Caco-2 (cell line): ENCODE results near the gene SPECC1L. TPM values are rescaled to one million over a fixed set of nuclear protein-coding genes. Genes with fewer than 3 reads are reported as not detected.

Source experiments
- BruUV-seq: library from RNA; stranded (reverse); fragments of 400-500 nt; replicated peaks from 2 replicates; lab custom pipeline; 2021; lab: Mats Ljungman, UMichigan
- CTCF ChIA-PET: fragments of 300-600 bp; sonication (Branson Sonifier 250); formaldehyde crosslinking; loops from one replicate; lab custom pipeline; 2022; ENCODE audit warnings: antibody characterized with exemption; lab: Charles Lee
- POLR2A ChIA-PET: fragments of 300-600 bp; sonication (Branson Sonifier 250); formaldehyde crosslinking; loops from one replicate; lab custom pipeline; 2022; ENCODE audit warnings: antibody characterized with exemption; lab: Charles Lee
- DNase-seq, 2 experiments: peaks; one replicate each; pipeline versions ENCODE4 v3.0.0 to v3.0.0-alpha.2; 2020 to 2022
- H3K27me3 ChIP-seq: replicated peaks from 2 replicates; pipeline ENCODE4 v1.6.0; 2011; ENCODE audit warnings: low read length; ENCODE audit not compliant: control insufficient read depth, insufficient read depth
- H3K36me3 ChIP-seq: 2 replicates; pipeline ENCODE4 v1.5.1; 2011; ENCODE audit warnings: low read length; ENCODE audit not compliant: control insufficient read depth, insufficient read depth
- H3K4me1 ChIP-seq: fragments of 250-450 bp; sonication (Bioruptor Pico); 2 replicates; pipeline ENCODE4 v1.5.1; 2020; ENCODE audit warnings: mild to moderate bottlenecking
- H3K4me3 ChIP-seq: 2 replicates; pipeline ENCODE4 v1.5.1; 2011; ENCODE audit warnings: low read depth, mild to moderate bottlenecking, control low read depth, low read length
- H3K9me3 ChIP-seq: fragments of 250-450 bp; sonication (Bioruptor Pico); 2 replicates; pipeline ENCODE4 v1.5.1; 2020; ENCODE audit warnings: mild to moderate bottlenecking, moderate library complexity
- H3K27ac Mint-ChIP-seq: one replicate; pipeline ENCODE4 v1.8.0; 2022; ENCODE audit warnings: mixed read lengths; ENCODE audit not compliant: unreplicated experiment
- H3K27me3 Mint-ChIP-seq: one replicate; pipeline ENCODE4 v1.8.0; 2022; ENCODE audit warnings: mixed read lengths; ENCODE audit not compliant: insufficient read depth, unreplicated experiment
- H3K36me3 Mint-ChIP-seq: one replicate; pipeline ENCODE4 v1.8.0; 2022; ENCODE audit warnings: mild to moderate bottlenecking, mixed read lengths; ENCODE audit not compliant: insufficient read depth, unreplicated experiment
- H3K4me1 Mint-ChIP-seq: one replicate; pipeline ENCODE4 v1.8.0; 2022; ENCODE audit warnings: low read depth, mixed read lengths; ENCODE audit not compliant: unreplicated experiment
- H3K4me3 Mint-ChIP-seq: one replicate; pipeline ENCODE4 v1.8.0; 2022; ENCODE audit warnings: mild to moderate bottlenecking, moderate library complexity, mixed read lengths; ENCODE audit not compliant: unreplicated experiment
- H3K9me3 Mint-ChIP-seq: one replicate; pipeline ENCODE4 v1.8.0; 2022; ENCODE audit warnings: mixed read lengths; ENCODE audit not compliant: unreplicated experiment
- CTCF ChIP-seq, 2 experiments: fragments of 200-600 bp in 1 of 2; IDR thresholded peaks; 1 replicate in 1 of 2; 2 replicates in 1 of 2; pipeline versions ENCODE4 v1.5.1 to v1.8.0; 2011 to 2022; ENCODE audit warnings: antibody characterized with exemption in 1 of 2, control low read depth in 1 of 2, inconsistent platforms in 1 of 2, low read depth in 1 of 2, low read length in 1 of 2, mild to moderate bottlenecking in 1 of 2, moderate library complexity in 1 of 2; ENCODE audit not compliant: insufficient read depth in 1 of 2, severe bottlenecking in 1 of 2, unreplicated experiment in 1 of 2
- intact Hi-C: fragments of 100-400 bp; cut with micrococcal nuclease; formaldehyde crosslinking; loops from one replicate; pipeline ENCODE4 v1.10.0; 2022; ENCODE audit not compliant: unreplicated experiment
- total RNA-seq: library from RNA; stranded (reverse); gene quantifications from 2 replicates; pipeline ENCODE4 v1.2.3, GENCODE V29; 2022

SPECC1L gene
- total RNA-seq, 1 experiment from 2014 or later, result 72.8 TPM

- Mint-ChIP-seq H3K27me3 (no peaks in the 10 kb centered on the region), H3K4me1 (peaks cover 6% of the 10 kb centered on the region), H3K36me3 (peaks cover 47% of the 10 kb centered on the region), H3K4me3 (no peak overlapping the region), H3K9me3 (no peaks in the 10 kb centered on the region), H3K27ac (no peak overlapping the region)
- intact Hi-C loops, result no loop called here
- H3K36me3 ChIP-seq, result peaks cover 1% of the 10 kb centered on the region; the same call in 1 of the 2 replicates
- CTCF ChIA-PET, result interaction anchor here (0.6 to 0.8 kb wide), 2 partner anchors 94 to 105 kb away, joined by 3 to 4 read pairs; no protein-coding TSS in a partner anchor
- TSS peak; percentile 20 for BruUV-seq
- no peak for DNase-seq
- TF ChIP-seq CTCF (IDR thresholded peaks at IDR 0.05; ENCODE audit: insufficient read depth in 1 of 2, low read depth in 1 of 2, low read length in 1 of 2, severe bottlenecking in 1 of 2, unreplicated experiment in 1 of 2), result no peak
- H3K27me3 ChIP-seq, result no peaks in the 10 kb centered on the region
- POLR2A ChIA-PET, result no interaction called here
- H3K9me3 ChIP-seq, result no peaks in the 10 kb centered on the region
- H3K4me1 ChIP-seq, result peaks cover 13% of the 10 kb centered on the region
- no peak overlapping the region for H3K4me3 ChIP-seq
These were observed 146.0 kb downstream of the SPECC1L start for GRCh38 chr22:24416611-24417010.

GRCh38 chr22:24417200-24417599 lies 146.6 kb downstream of the SPECC1L start:
- H3K27me3 Mint-ChIP-seq, result no peaks in the 10 kb centered on the region
- BruUV-seq, result no TSS peak
- H3K4me3 Mint-ChIP-seq, result no peak overlapping the region
- H3K27ac Mint-ChIP-seq, result no peak overlapping the region
- DNase-seq, result no peak
- H3K4me3 ChIP-seq, result no peak overlapping the region
- H3K27me3 ChIP-seq, result no peaks in the 10 kb centered on the region
- ChIA-PET POLR2A (no interaction called here), CTCF (interaction anchor here (0.6 kb wide), 1 partner anchor 104 kb away, joined by 4 read pairs; no protein-coding TSS in a partner anchor)
- peaks cover 8% of the 10 kb centered on the region for H3K4me1 Mint-ChIP-seq
- intact Hi-C loops, result no loop called here
- H3K36me3 ChIP-seq, result peaks cover 1% of the 10 kb centered on the region; the same call in 1 of the 2 replicates
- peaks cover 50% of the 10 kb centered on the region for H3K36me3 Mint-ChIP-seq
- TF ChIP-seq CTCF (IDR thresholded peaks at IDR 0.05; ENCODE audit: insufficient read depth in 1 of 2, low read depth in 1 of 2, low read length in 1 of 2, severe bottlenecking in 1 of 2, unreplicated experiment in 1 of 2), result no peak
- H3K4me1 ChIP-seq, result peaks cover 13% of the 10 kb centered on the region
- H3K9me3 Mint-ChIP-seq, result no peaks in the 10 kb centered on the region
- no peaks in the 10 kb centered on the region for H3K9me3 ChIP-seq

GRCh38 chr22:24417901-24418641 lies 147.4 kb downstream of the SPECC1L start:
- Mint-ChIP-seq H3K27ac (no peak overlapping the region), H3K36me3 (peaks cover 49% of the 10 kb centered on the region), H3K4me3 (no peak overlapping the region), H3K9me3 (no peaks in the 10 kb centered on the region), H3K4me1 (peaks cover 13% of the 10 kb centered on the region), H3K27me3 (no peaks in the 10 kb centered on the region)
- peaks cover 13% of the 10 kb centered on the region for H3K4me1 ChIP-seq
- no TSS peak for BruUV-seq
- no peaks in the 10 kb centered on the region for H3K9me3 ChIP-seq
- TF ChIP-seq CTCF (IDR thresholded peaks at IDR 0.05; ENCODE audit: insufficient read depth in 1 of 2, low read depth in 1 of 2, low read length in 1 of 2, severe bottlenecking in 1 of 2, unreplicated experiment in 1 of 2), result no peak
- no peak overlapping the region for H3K4me3 ChIP-seq
- no peak for DNase-seq
- ChIA-PET POLR2A (no interaction called here), CTCF (interaction anchor here (6.1 kb wide), 1 partner anchor 104 kb away, joined by 51 read pairs; no protein-coding TSS in a partner anchor)
- peaks cover 1% of the 10 kb centered on the region; the same call in 1 of the 2 replicates for H3K36me3 ChIP-seq
- intact Hi-C loops, result no loop called here
- H3K27me3 ChIP-seq, result no peaks in the 10 kb centered on the region
